ENCODE results near the gene NADK. TPM values are rescaled to one million over a fixed set of nuclear protein-coding genes. Genes with fewer than 3 reads are reported as not detected.
"Not testable (repeated sequence)": the region's sequence is repeated elsewhere in the genome, so short reads cannot be mapped to it uniquely, and the experiment has no call there.

Gene NADK
- polyA plus RNA-seq, 1 experiment, result 61.6 TPM

DNA sequence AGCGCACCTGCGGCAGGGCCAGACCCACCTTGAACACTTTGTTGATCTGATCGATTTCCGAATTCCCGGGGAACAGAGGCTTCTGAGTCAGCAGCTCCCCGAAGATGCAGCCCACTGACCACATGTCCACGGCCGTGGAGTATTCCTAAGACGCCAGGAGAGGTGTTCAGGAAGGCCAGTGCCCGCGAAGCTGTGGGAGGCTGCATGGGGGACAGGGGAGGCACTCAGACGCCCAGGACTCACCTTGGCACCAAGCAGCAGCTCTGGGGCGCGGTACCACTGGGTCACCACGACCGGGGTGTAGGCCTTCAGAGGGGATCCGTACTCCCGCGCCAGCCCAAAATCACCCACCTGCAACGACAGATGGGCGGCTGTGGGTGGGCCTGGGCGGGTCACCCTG lies 74.5 kb downstream of the NADK start:
- CTCF ChIA-PET, result no interaction called here
- H3K36me3 ChIP-seq (ENCODE audit: control insufficient read depth, insufficient read depth, low read length), result peaks cover 1% of the 10 kb centered on the region; the same call in 1 of the 2 replicates
- no peak overlapping the region for H3K4me3 ChIP-seq (ENCODE audit: low read depth, low read length)
- POLR2A ChIA-PET, result no interaction called here
- TF ChIP-seq, protein P1, sequence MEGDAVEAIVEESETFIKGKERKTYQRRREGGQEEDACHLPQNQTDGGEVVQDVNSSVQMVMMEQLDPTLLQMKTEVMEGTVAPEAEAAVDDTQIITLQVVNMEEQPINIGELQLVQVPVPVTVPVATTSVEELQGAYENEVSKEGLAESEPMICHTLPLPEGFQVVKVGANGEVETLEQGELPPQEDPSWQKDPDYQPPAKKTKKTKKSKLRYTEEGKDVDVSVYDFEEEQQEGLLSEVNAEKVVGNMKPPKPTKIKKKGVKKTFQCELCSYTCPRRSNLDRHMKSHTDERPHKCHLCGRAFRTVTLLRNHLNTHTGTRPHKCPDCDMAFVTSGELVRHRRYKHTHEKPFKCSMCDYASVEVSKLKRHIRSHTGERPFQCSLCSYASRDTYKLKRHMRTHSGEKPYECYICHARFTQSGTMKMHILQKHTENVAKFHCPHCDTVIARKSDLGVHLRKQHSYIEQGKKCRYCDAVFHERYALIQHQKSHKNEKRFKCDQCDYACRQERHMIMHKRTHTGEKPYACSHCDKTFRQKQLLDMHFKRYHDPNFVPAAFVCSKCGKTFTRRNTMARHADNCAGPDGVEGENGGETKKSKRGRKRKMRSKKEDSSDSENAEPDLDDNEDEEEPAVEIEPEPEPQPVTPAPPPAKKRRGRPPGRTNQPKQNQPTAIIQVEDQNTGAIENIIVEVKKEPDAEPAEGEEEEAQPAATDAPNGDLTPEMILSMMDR (IDR thresholded peaks at IDR 0.05; ENCODE audit: insufficient read depth, low read depth, low read length), result no peak
- no peak for DNase-seq (ENCODE audit: low read depth)
- H3K27me3 ChIP-seq (ENCODE audit: control insufficient read depth, insufficient read depth, low read length), result no peaks in the 10 kb centered on the region

DNA sequence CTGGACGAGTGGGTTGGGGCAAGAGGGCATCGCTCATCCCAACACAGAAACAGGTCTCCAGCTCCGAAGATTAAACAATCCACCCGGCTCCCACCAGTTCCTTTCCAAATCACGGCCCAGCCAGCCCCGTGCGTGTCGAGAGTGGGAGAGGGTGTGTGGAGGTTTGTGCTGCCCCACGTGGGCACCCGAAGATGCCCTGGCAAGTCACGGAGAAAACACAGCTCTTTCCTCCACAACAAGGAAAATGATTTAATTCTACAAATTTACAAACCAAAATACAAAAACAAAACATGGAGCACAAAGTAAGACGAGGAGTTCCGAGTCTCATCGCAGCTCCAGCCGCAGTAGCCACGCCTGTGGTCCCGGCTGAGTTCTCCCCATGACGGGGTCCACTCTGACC lies 75.8 kb downstream of the NADK start:
- CTCF ChIA-PET; POLR2A ChIA-PET; H3K36me3 ChIP-seq (ENCODE audit: control insufficient read depth, insufficient read depth, low read length); H3K27me3 ChIP-seq (ENCODE audit: control insufficient read depth, insufficient read depth, low read length); H3K4me3 ChIP-seq (ENCODE audit: low read depth, low read length); DNase-seq (ENCODE audit: low read depth): not testable (repeated sequence)

Other genes with a start within 250 kb of the NADK start
- 5.5 and 8.7 TPM in 2 replicates for gene TMEM240, start 237.8 kb downstream of the NADK start, polyA plus RNA-seq (2011; rRNA removed)
- 101 and 121 TPM in 2 replicates for gene SSU72, start 203.6 kb downstream of the NADK start, polyA plus RNA-seq (2011; rRNA removed)
- gene FNDC10, start 178.3 kb downstream of the NADK start, polyA plus RNA-seq (2011; rRNA removed), result 2.7 and 4.4 TPM in 2 replicates
- gene MIB2, start 163.0 kb downstream of the NADK start, polyA plus RNA-seq (2011; rRNA removed), result 14.8 and 23.1 TPM in 2 replicates
- 3.1 and 5.7 TPM in 2 replicates for gene MMP23B, start 146.3 kb downstream of the NADK start, polyA plus RNA-seq (2011; rRNA removed)
- gene CDK11B, start 119.5 kb downstream of the NADK start, polyA plus RNA-seq (2011; rRNA removed), result 5.9 and 6.3 TPM in 2 replicates
- 11.8 and 15.8 TPM in 2 replicates for gene SLC35E2B, start 85.7 kb downstream of the NADK start, polyA plus RNA-seq (2011; rRNA removed)
- 5.6 and 8.1 TPM in 2 replicates for gene CDK11A, start 54.1 kb downstream of the NADK start, polyA plus RNA-seq (2011; rRNA removed)
- 487 and 566 TPM in 2 replicates for gene GNB1, start 112.6 kb upstream of the NADK start, polyA plus RNA-seq (2011; rRNA removed)
- gene CALML6, start 136.8 kb upstream of the NADK start, polyA plus RNA-seq (2011; rRNA removed), result 0.31 and 0.45 TPM in 2 replicates
- 0.28 and 1.0 TPM in 2 replicates for gene TMEM52, start 140.8 kb upstream of the NADK start, polyA plus RNA-seq (2011; rRNA removed)
- not detected in 2 replicates for gene CFAP74, start 225.3 kb upstream of the NADK start, polyA plus RNA-seq (2011; rRNA removed)
- gene GABRD, start 240.9 kb upstream of the NADK start, polyA plus RNA-seq (2011; rRNA removed), result not detected in 2 replicates

Measured in BJ (cell line).